GM23248 (cell line): Measurements from ENCODE around the gene EFEMP1. TPM values are rescaled to one million over a fixed set of nuclear protein-coding genes. Genes with fewer than 3 reads are reported as not detected.

Experiments
- DNase-seq: peaks from one replicate; pipeline ENCODE4 v3.0.0-alpha.2; 2015
- H2AFZ ChIP-seq: fragments of 200-600 bp; sonication (generic); 2 replicates; pipeline ENCODE4 v1.6.1; 2016; ENCODE audit warnings: antibody characterized with exemption
- H3F3A ChIP-seq: fragments of 200-600 bp; sonication (generic); 2 replicates; pipeline ENCODE4 v1.6.1; 2016; ENCODE audit warnings: mild to moderate bottlenecking, antibody characterized with exemption, mixed run types; ENCODE audit not compliant: insufficient read depth
- H3K27ac ChIP-seq: fragments of 200-600 bp; sonication (generic); 2 replicates; pipeline ENCODE4 v1.5.1; 2016; ENCODE audit warnings: mild to moderate bottlenecking
- H3K27me3 ChIP-seq: fragments of 200-600 bp; sonication (generic); replicated peaks from 2 replicates; pipeline ENCODE4 v1.6.1; 2016; ENCODE audit warnings: mild to moderate bottlenecking; ENCODE audit not compliant: insufficient read depth
- H3K36me3 ChIP-seq: fragments of 200-600 bp; sonication (generic); 2 replicates; pipeline ENCODE4 v1.6.1; 2016; ENCODE audit warnings: low read depth, mild to moderate bottlenecking
- H3K4me1 ChIP-seq: fragments of 200-600 bp; sonication (generic); 2 replicates; pipeline ENCODE4 v1.6.1; 2016; ENCODE audit warnings: mild to moderate bottlenecking; ENCODE audit not compliant: insufficient read depth
- H3K4me2 ChIP-seq: fragments of 200-600 bp; sonication (generic); one replicate; pipeline ENCODE4 v1.6.1; 2016; ENCODE audit warnings: mild to moderate bottlenecking; ENCODE audit not compliant: unreplicated experiment
- H3K4me3 ChIP-seq: fragments of 200-600 bp; sonication (generic); 2 replicates; pipeline ENCODE4 v1.5.1; 2016; ENCODE audit warnings: mild to moderate bottlenecking
- H3K79me2 ChIP-seq: fragments of 200-600 bp; sonication (generic); 2 replicates; pipeline ENCODE4 v1.6.1; 2016; ENCODE audit warnings: mild to moderate bottlenecking; ENCODE audit not compliant: insufficient read depth
- H3K9ac ChIP-seq: fragments of 200-600 bp; sonication (generic); 2 replicates; pipeline ENCODE4 v1.6.1; 2016; ENCODE audit warnings: mild to moderate bottlenecking
- H3K9me2 ChIP-seq: fragments of 200-600 bp; sonication (generic); 2 replicates; pipeline ENCODE4 v1.6.1; 2016; ENCODE audit warnings: mixed run types, mild to moderate bottlenecking, moderate library complexity; ENCODE audit not compliant: insufficient read depth
- H3K9me3 ChIP-seq: fragments of 200-600 bp; sonication (generic); one replicate; pipeline ENCODE4 v1.6.1; 2017; ENCODE audit warnings: low read depth
- H4K20me1 ChIP-seq: fragments of 200-600 bp; sonication (generic); 2 replicates; pipeline ENCODE4 v1.6.0; 2016; ENCODE audit not compliant: insufficient read depth
- EZH2 ChIP-seq: fragments of 200-600 bp; sonication (generic); IDR thresholded peaks from 2 replicates; pipeline ENCODE4 v1.6.1; 2018; ENCODE audit warnings: antibody characterized with exemption, mild to moderate bottlenecking; ENCODE audit not compliant: insufficient read depth, poor library complexity, severe bottlenecking
- EZH2phosphoT487 ChIP-seq: fragments of 200-600 bp; sonication (generic); IDR thresholded peaks from 2 replicates; pipeline ENCODE4 v1.6.1; 2018; ENCODE audit warnings: antibody characterized with exemption, moderate library complexity, mild to moderate bottlenecking, low read depth; ENCODE audit not compliant: insufficient read depth
- WGBS, 2 experiments: methylation state at CpG; one replicate each; pipeline ENCODE4 v1.1.6; 2015 to 2017; ENCODE audit warnings: low lambda C conversion rate in 2 of 2, low coverage in 1 of 2; ENCODE audit errors: missing lambda C conversion rate in 2 of 2; 5-methylcytosine and 5-hydroxymethylcytosine counted together
- in situ Hi-C: fragments of 300-500 bp; cut with MboI; formaldehyde crosslinking; loops from 2 replicates; pipeline ENCODE4 v1.15.0; 2020
- polyA plus RNA-seq: library from polyadenylated mRNA; unstranded; fragments of >200 nt; fragmentation: Nextera tagmentation; extraction: Ambion mirVana; gene quantifications from 2 replicates; pipeline ENCODE4 v1.2.1, GENCODE V29; 2016
- total RNA-seq: library from RNA; depleted of rRNA; stranded (reverse); fragments of >200 nt; shearing (Covaris generic); gene quantifications from 2 replicates; pipeline ENCODE4 v1.2.3, GENCODE V29; 2014; rRNA removed

EFEMP1 gene, protein sequence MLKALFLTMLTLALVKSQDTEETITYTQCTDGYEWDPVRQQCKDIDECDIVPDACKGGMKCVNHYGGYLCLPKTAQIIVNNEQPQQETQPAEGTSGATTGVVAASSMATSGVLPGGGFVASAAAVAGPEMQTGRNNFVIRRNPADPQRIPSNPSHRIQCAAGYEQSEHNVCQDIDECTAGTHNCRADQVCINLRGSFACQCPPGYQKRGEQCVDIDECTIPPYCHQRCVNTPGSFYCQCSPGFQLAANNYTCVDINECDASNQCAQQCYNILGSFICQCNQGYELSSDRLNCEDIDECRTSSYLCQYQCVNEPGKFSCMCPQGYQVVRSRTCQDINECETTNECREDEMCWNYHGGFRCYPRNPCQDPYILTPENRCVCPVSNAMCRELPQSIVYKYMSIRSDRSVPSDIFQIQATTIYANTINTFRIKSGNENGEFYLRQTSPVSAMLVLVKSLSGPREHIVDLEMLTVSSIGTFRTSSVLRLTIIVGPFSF
- 1,343 and 1,498 TPM in 2 replicates for total RNA-seq
- polyA plus RNA-seq = 1,133 and 1,145 TPM in 2 replicates

DNA sequence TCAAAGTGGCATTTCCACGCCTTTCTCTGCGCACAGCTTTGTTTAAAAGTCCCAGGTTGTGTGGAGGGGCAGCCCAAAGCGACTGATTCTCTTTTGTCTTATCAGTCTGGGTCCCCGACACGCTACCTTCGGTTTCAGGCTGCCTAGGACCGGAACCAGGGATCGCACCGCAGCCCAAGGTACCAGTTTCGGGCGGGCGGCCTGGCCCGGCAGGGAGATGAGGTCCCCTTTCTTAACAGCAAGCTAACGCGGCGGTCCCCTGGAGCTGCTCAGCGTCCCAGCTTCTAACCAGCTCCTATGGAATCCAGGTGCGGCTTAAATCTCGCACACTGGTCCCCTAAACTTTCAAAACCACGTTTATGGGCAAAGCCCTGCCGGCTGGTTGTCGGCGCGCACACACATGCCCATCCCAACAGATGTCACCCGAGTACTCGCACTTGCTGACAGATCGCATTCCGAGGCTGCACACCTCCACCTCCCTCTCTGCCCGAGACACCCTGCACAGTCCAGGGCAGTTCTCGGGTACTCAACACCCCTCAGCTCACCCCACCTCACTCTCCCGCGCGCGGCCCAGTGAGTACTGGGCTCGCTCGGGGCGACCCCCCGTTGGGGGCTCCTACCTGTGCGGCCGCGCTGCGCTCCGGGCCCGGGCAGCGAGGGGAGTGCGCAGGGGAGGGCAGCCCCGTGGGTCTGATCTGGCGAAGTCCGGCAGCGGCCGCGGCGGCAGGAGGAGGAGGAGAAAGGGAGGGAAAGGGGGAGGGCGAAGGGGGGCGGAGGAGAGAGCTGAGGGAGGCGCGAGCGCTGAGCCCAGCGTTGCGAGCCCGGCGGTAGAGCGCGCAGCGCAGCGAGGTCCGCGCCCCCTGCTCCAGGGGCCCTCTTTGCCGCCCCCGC is at the start of gene EFEMP1:
EFEMP1 (minus strand) TSS at position 692 of the 891 bp plus-strand sequence. CDS start 1,342 bp downstream, outside the sequence.
- DNase-seq = peak; percentile 79
- in situ Hi-C loops = no loop called here
- Histone ChIP-seq H3K27me3 (0 out of 2 replicates have a peak, but pooled peaks cover 7% of the 10 kb centered on the region), H3K4me3 (peak within 1 kb of the TSS; percentile 97), H3K36me3 (peaks cover 37% of the 10 kb centered on the region), H3K27ac (no peak within 1 kb of the TSS), H3F3A (peaks cover 16% of the 10 kb centered on the region), H3K79me2 (peaks cover 45% of the 10 kb centered on the region), H4K20me1 (no peaks in the 10 kb centered on the region), H3K9me2 (no peaks in the 10 kb centered on the region), H3K9me3 (no peaks in the 10 kb centered on the region), H3K9ac (peak within 1 kb of the TSS; percentile 80), H3K4me1 (peaks cover 18% of the 10 kb centered on the region), H2AFZ (peak within 1 kb of the TSS; percentile 83), H3K4me2 (peak within 1 kb of the TSS; percentile 86)
- WGBS, 2 experiments = 3 to 4% methylated on average over 49 to 67 of the region's 70 CpGs
- no peak for TF ChIP-seq EZH2phosphoT487
- no peak for TF ChIP-seq EZH2

DNA sequence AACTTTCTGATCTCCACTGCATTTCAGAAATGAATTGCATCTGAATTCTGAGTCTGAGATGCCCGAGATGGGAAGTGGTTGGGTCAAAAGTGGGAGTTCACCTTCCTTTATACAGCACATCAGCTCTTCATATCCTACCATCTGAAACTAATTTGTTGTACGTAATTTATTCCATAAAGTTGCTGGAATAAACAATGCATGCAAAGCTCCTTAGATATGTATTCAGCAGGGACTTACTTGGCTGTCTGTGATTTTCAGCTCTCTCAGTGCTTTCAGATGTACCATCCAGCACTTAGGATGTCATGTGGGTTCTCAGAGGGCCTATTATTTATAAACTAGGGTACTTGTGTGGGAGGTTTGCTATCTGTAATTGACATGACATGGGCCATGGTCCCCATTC is 46.9 kb upstream of the EFEMP1 start:
- 35 to 36% methylated on average over 2 of the region's 2 CpGs for WGBS, 2 experiments
- DNase-seq = no peak
- in situ Hi-C loops = no loop called here

DNA sequence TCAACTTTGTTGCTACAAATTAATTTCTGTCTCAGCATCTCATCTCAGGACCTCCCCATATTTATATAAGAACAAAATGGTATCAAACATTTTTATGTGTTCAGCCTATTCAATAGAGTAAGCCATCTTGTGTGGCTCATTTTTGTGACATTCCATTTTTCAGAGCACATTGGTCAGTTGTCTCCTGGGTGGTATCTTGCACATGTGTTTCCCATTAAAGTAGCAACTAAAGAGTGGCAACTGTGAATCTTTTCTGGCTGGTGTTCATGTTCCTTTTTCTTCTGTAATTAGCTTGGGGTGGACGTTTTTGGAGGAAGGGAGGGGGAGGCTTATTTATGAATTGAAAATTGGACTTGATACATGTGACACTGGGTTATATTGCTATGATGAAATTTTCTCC is 45.4 kb upstream of the EFEMP1 start:
- no peak overlapping the region for H2AFZ ChIP-seq
- peaks cover 7% of the 10 kb centered on the region; the same call in 1 of the 2 replicates for H3K9me2 ChIP-seq
- H3K9ac ChIP-seq = no peak overlapping the region
- in situ Hi-C loops = no loop called here
- H3K36me3 ChIP-seq = no peaks in the 10 kb centered on the region
- H3K27ac ChIP-seq = no peak overlapping the region
- H4K20me1 ChIP-seq = no peaks in the 10 kb centered on the region
- DNase-seq = no peak
- H3K27me3 ChIP-seq = no peaks in the 10 kb centered on the region
- H3F3A ChIP-seq = peaks cover 17% of the 10 kb centered on the region
- WGBS, 2 experiments = 13 to 14% methylated on average over 1 of the region's 1 CpG
- H3K4me2 ChIP-seq = no peak overlapping the region
- H3K4me1 ChIP-seq = peaks cover 18% of the 10 kb centered on the region
- H3K9me3 ChIP-seq = no peaks in the 10 kb centered on the region
- no peak overlapping the region for H3K4me3 ChIP-seq
- TF ChIP-seq EZH2 (no peak), EZH2phosphoT487 (no peak)
- no peaks in the 10 kb centered on the region for H3K79me2 ChIP-seq

More for the DNA sequence above, 46.9 kb upstream of the EFEMP1 start:
- Histone ChIP-seq H3K27me3 (no peaks in the 10 kb centered on the region), H3K4me1 (peaks cover 18% of the 10 kb centered on the region), H4K20me1 (no peaks in the 10 kb centered on the region), H2AFZ (0 out of 2 replicates have a peak overlapping the region, but pooled peaks have one; percentile 8), H3K4me2 (no peak overlapping the region), H3K27ac (no peak overlapping the region), H3K9me3 (no peaks in the 10 kb centered on the region), H3K9ac (no peak overlapping the region), H3K79me2 (no peaks in the 10 kb centered on the region), H3F3A (peaks cover 17% of the 10 kb centered on the region), H3K9me2 (peaks cover 7% of the 10 kb centered on the region; the same call in 1 of the 2 replicates), H3K36me3 (no peaks in the 10 kb centered on the region), H3K4me3 (no peak overlapping the region)
- TF ChIP-seq EZH2 (no peak), EZH2phosphoT487 (no peak)
